GM12892 (cell line): Measurements from ENCODE around the gene SIAH3.

Source experiments
- POLR2A ChIP-seq: IDR thresholded peaks from 2 replicates; pipeline ENCODE4 v1.6.1; 2011; ENCODE audit warnings: low read depth, low read length, control low read depth
- POLR2AphosphoS5 ChIP-seq: IDR thresholded peaks from 2 replicates; pipeline ENCODE4 v1.6.1; 2011; ENCODE audit warnings: low read depth, low read length, control low read depth
- TAF1 ChIP-seq: IDR thresholded peaks from 2 replicates; pipeline ENCODE4 v1.6.1; 2011; ENCODE audit warnings: low read depth, mild to moderate bottlenecking, control low read depth, low read length, borderline replicate concordance

DNA sequence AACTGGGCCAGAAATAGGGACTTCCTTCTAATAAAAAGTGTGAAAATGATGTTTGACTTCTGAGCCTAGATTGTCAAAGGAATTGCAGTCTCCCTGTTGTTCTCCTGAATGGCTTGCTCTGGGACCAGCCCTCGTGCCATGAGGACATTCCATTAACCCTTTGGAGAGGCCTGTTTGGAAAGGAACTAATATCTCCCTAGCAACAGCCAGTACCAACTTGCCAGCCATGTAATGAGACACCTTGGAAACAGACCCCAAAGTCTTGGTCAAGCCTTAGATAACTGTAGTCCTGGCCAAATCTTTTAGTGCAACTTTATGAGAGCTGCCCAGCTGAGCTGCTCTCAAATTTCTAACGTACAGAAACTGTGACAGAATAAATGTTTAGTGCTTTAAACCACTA, 8.2 kb upstream of the SIAH3 start:
- TF ChIP-seq POLR2AphosphoS5: no peak
- TF ChIP-seq POLR2A: no peak
- no peak for TF ChIP-seq TAF1
